ENCODE results near the gene CLSTN2.

The CLSTN2 gene

GRCh38 chr3:140456974-140457373, 522.0 kb downstream of the CLSTN2 start:
- TF ChIP-seq REST (IDR thresholded peaks at IDR 0.05; ENCODE audit: insufficient read depth in 1 of 2, low read depth in 2 of 2, low read length in 2 of 2) = no peak
- TF ChIP-seq SIN3A (IDR thresholded peaks at IDR 0.05; ENCODE audit: borderline replicate concordance, insufficient read depth, low read length) = no peak
- TF ChIP-seq POLR2AphosphoS5 (IDR thresholded peaks at IDR 0.05; ENCODE audit: low read depth, low read length) = no peak
- TF ChIP-seq FOXP2 (optimal IDR thresholded peaks at IDR 0.05; ENCODE audit: borderline replicate concordance, extremely low read depth, extremely low read length, insufficient read depth) = no peak
- no peak for TF ChIP-seq TAF1 (IDR thresholded peaks at IDR 0.05; ENCODE audit: borderline replicate concordance, insufficient read depth, low read length)

- no peak for TF ChIP-seq SIN3A (IDR thresholded peaks at IDR 0.05; ENCODE audit: borderline replicate concordance, insufficient read depth, low read length)
These were observed 524.5 kb downstream of the CLSTN2 start for GRCh38 chr3:140459462-140459861.

- no peak for TF ChIP-seq SIN3A (IDR thresholded peaks at IDR 0.05; ENCODE audit: borderline replicate concordance, insufficient read depth, low read length)
- TF ChIP-seq FOXP2 (optimal IDR thresholded peaks at IDR 0.05; ENCODE audit: borderline replicate concordance, extremely low read depth, extremely low read length, insufficient read depth) = no peak
- TF ChIP-seq TAF1 (IDR thresholded peaks at IDR 0.05; ENCODE audit: borderline replicate concordance, insufficient read depth, low read length) = no peak
- TF ChIP-seq REST (IDR thresholded peaks at IDR 0.05; ENCODE audit: insufficient read depth in 1 of 2, low read depth in 2 of 2, low read length in 2 of 2) = no peak
- no peak for TF ChIP-seq POLR2AphosphoS5 (IDR thresholded peaks at IDR 0.05; ENCODE audit: low read depth, low read length)
These were observed 526.3 kb downstream of the CLSTN2 start for GRCh38 chr3:140461250-140461649.

GRCh38 chr3:140463355-140463754, 528.4 kb downstream of the CLSTN2 start:
- TF ChIP-seq SIN3A (IDR thresholded peaks at IDR 0.05; ENCODE audit: borderline replicate concordance, insufficient read depth, low read length) = no peak
- TF ChIP-seq FOXP2 (optimal IDR thresholded peaks at IDR 0.05; ENCODE audit: borderline replicate concordance, extremely low read depth, extremely low read length, insufficient read depth) = no peak
- TF ChIP-seq TAF1 (IDR thresholded peaks at IDR 0.05; ENCODE audit: borderline replicate concordance, insufficient read depth, low read length) = no peak
- no peak for TF ChIP-seq REST (IDR thresholded peaks at IDR 0.05; ENCODE audit: insufficient read depth in 1 of 2, low read depth in 2 of 2, low read length in 2 of 2)
- no peak for TF ChIP-seq POLR2AphosphoS5 (IDR thresholded peaks at IDR 0.05; ENCODE audit: low read depth, low read length)

GRCh38 chr3:140465988-140466387, 531.0 kb downstream of the CLSTN2 start:
- TF ChIP-seq REST (IDR thresholded peaks at IDR 0.05; ENCODE audit: insufficient read depth in 1 of 2, low read depth in 2 of 2, low read length in 2 of 2) (no peak), FOXP2 (optimal IDR thresholded peaks at IDR 0.05; ENCODE audit: borderline replicate concordance, extremely low read depth, extremely low read length, insufficient read depth) (no peak), SIN3A (IDR thresholded peaks at IDR 0.05; ENCODE audit: borderline replicate concordance, insufficient read depth, low read length) (no peak), TAF1 (IDR thresholded peaks at IDR 0.05; ENCODE audit: borderline replicate concordance, insufficient read depth, low read length) (no peak), POLR2AphosphoS5 (IDR thresholded peaks at IDR 0.05; ENCODE audit: low read depth, low read length) (no peak)
